ENCODE results near the gene SMAD5.

Gene SMAD5

GRCh38 chr5:136228136-136228757 is 95.6 kb downstream of the SMAD5 start:
- no peak for DNase-seq

GRCh38 chr5:136230176-136230575 is 97.5 kb downstream of the SMAD5 start:
- no peak for DNase-seq

- DNase-seq = no peak
These were observed 99.7 kb downstream of the SMAD5 start for GRCh38 chr5:136232316-136232715.
